22Rv1 (cell line): ENCODE data around the gene LPO.

Experiments
- H3K27ac ChIP-seq: fragments of 450-650 bp; 2 replicates; pipeline ENCODE4 v1.5.1; 2017
- CTCF ChIP-seq: fragments of 450-650 bp; IDR thresholded peaks from 2 replicates; pipeline ENCODE4 v1.5.1; 2017; ENCODE audit warnings: mild to moderate bottlenecking
- ZFX ChIP-seq: fragments of 450-650 bp; IDR thresholded peaks from 2 replicates; pipeline ENCODE4 v1.6.1; 2017; ENCODE audit warnings: antibody characterized with exemption, borderline replicate concordance

LPO gene

GRCh38 chr17:58272367-58273280 lies 34.2 kb downstream of the LPO start:
- TF ChIP-seq ZFX = no peak
- TF ChIP-seq CTCF = no peak

GRCh38 chr17:58273453-58274104 lies 35.2 kb downstream of the LPO start:
- no peak overlapping the region for H3K27ac ChIP-seq
- no peak for TF ChIP-seq ZFX
- TF ChIP-seq CTCF = no peak

More at GRCh38 chr17:58272367-58273280, 34.2 kb downstream of the LPO start:
- no peak overlapping the region for H3K27ac ChIP-seq

- no peak for TF ChIP-seq CTCF
- no peak for TF ChIP-seq ZFX
- no peak overlapping the region for H3K27ac ChIP-seq
Observed at GRCh38 chr17:58275417-58275816, 37.0 kb downstream of the LPO start.

- TF ChIP-seq CTCF (no peak), ZFX (no peak)
- H3K27ac ChIP-seq = no peak overlapping the region
Observed at GRCh38 chr17:58276423-58276822, 38.0 kb downstream of the LPO start.

GRCh38 chr17:58277107-58277801 lies 38.9 kb downstream of the LPO start:
- no peak overlapping the region for H3K27ac ChIP-seq
- TF ChIP-seq CTCF (peak; percentile 75), ZFX (no peak)

- H3K27ac ChIP-seq = no peak overlapping the region
- TF ChIP-seq CTCF (no peak), ZFX (no peak)
Observed at GRCh38 chr17:58277802-58278595, 39.6 kb downstream of the LPO start.
